ENCODE data around the gene ALG8. TPM values are rescaled to one million over a fixed set of nuclear protein-coding genes. Genes with fewer than 3 reads are reported as not detected.

The ALG8 gene
- polyA plus RNA-seq, 1 of the 3 experiments (the other 2 are of a cell fraction): 42.0 TPM

- TF ChIP-seq IRF3 (IDR thresholded peaks at IDR 0.05; ENCODE audit: low read depth, low read length) (0 out of 2 replicates have a peak, but pooled peaks have one; percentile 18), ZBTB33 (IDR thresholded peaks at IDR 0.05; ENCODE audit: borderline replicate concordance, low read depth) (peak; percentile 57; the same call in 1 of the 2 replicates), SMC3 (IDR thresholded peaks at IDR 0.05; ENCODE audit: low read depth, low read length) (no peak), POLR2AphosphoS5 (IDR thresholded peaks at IDR 0.05; ENCODE audit: low read depth, low read length) (peak; percentile 93), ELF1 (IDR thresholded peaks at IDR 0.05) (peak; percentile 63), PBX3 (IDR thresholded peaks at IDR 0.05) (no peak), EP300 (IDR thresholded peaks at IDR 0.05; ENCODE audit: borderline replicate concordance in 1 of 2, low read depth in 1 of 2, low read length in 1 of 2) (peak in 1 of 2 experiments; percentile 20; a peak in 1 of 4 replicates), SIN3A (IDR thresholded peaks at IDR 0.05; ENCODE audit: borderline replicate concordance, low read depth, low read length) (peak; percentile 89; the same call in 1 of the 2 replicates)
These were observed 60.0 kb downstream of the ALG8 start, which contains the start of gene NDUFC2 (continued) for GRCh38 chr11:78079232-78080083.

- Histone ChIP-seq H3K9me3 (no peaks in the 10 kb centered on the region), H3K27me3 (ENCODE audit: insufficient read depth) (no peaks in the 10 kb centered on the region), H3K9me2 (no peaks in the 10 kb centered on the region), H3K36me3 (replicated peaks in 1 of 2; ENCODE audit: control insufficient read depth in 1 of 2, insufficient read depth in 2 of 2, low read length in 1 of 2) (peaks cover 0 to 17% of the 10 kb centered on the region in 2 experiments), H3K4me3 (ENCODE audit: low read depth in 2 of 2, low read length in 1 of 2) (peak overlapping the region; percentile 89 to 95), H4K20me1 (ENCODE audit: insufficient read depth) (peaks cover 23% of the 10 kb centered on the region), H3K4me1 (ENCODE audit: control insufficient read depth in 1 of 2, insufficient read depth in 2 of 2, low read depth in 1 of 2, low read length in 1 of 2) (peaks cover 8 to 18% of the 10 kb centered on the region in 2 experiments; a peak in 2 of 4 replicates), H3K27ac (ENCODE audit: low read depth in 2 of 2, low read length in 1 of 2) (peak overlapping the region in 1 of 2 experiments; percentile 84; a peak in 2 of 4 replicates), H3F3A (replicated peaks; ENCODE audit: insufficient read depth) (peaks cover 7% of the 10 kb centered on the region), H3K79me2 (ENCODE audit: insufficient read depth) (peaks cover 62% of the 10 kb centered on the region), H2AFZ (ENCODE audit: low read depth) (peak overlapping the region; percentile 93; the same call in 1 of the 2 replicates), H3K4me2 (peak overlapping the region; percentile 80), H3K9ac (peak overlapping the region; percentile 96)
- DNase-seq: no peak
- no peak for TF ChIP-seq TCF12 (IDR thresholded peaks at IDR 0.05)
- no peak for TF ChIP-seq RAD21 (IDR thresholded peaks at IDR 0.05; ENCODE audit: low read length)
- TF ChIP-seq FOXJ3 (CRISPR knock-in tag; IDR thresholded peaks at IDR 0.05): no peak
- no peak for TF ChIP-seq USF2 (IDR thresholded peaks at IDR 0.05; ENCODE audit: borderline replicate concordance, low read depth, low read length)
- TF ChIP-seq GABPA (IDR thresholded peaks at IDR 0.05; ENCODE audit: low read depth): no peak
- no peak for TF ChIP-seq ZBTB33 (IDR thresholded peaks at IDR 0.05; ENCODE audit: borderline replicate concordance, low read depth)
- TF ChIP-seq EZH2phosphoT487 (IDR thresholded peaks at IDR 0.05; ENCODE audit: borderline replicate concordance, low read depth): no peak
- TF ChIP-seq FOSL2 (IDR thresholded peaks at IDR 0.05; ENCODE audit: borderline replicate concordance, low read depth): no peak
- TF ChIP-seq RXRA (IDR thresholded peaks at IDR 0.05; ENCODE audit: borderline replicate concordance, low read depth): no peak
- TF ChIP-seq FOXM1 (IDR thresholded peaks at IDR 0.05; ENCODE audit: low read depth): no peak
- TF ChIP-seq GATA2 (CRISPR knock-in tag; IDR thresholded peaks at IDR 0.05): no peak
- no peak for TF ChIP-seq SMC3 (IDR thresholded peaks at IDR 0.05; ENCODE audit: low read depth, low read length)
- ChIA-PET CTCF (interaction anchor here (1.0 to 2.0 kb wide), 4 partner anchors 17 to 486 kb away, joined by 3 to 8 read pairs (median 5); no protein-coding TSS in a partner anchor), POLR2A (interaction anchor here (1.4 to 2.2 kb wide), 3 partner anchors 33 to 84 kb away, joined by 5 to 9 read pairs (median 6); partner anchors contain the start of genes ALG8 and INTS4)
- 20% methylated on average over 21 of the region's 21 CpGs for WGBS (ENCODE audit: low lambda C conversion rate)
These were observed 60.9 kb downstream of the ALG8 start for GRCh38 chr11:78078218-78079167.
